Central memory CD4-positive, alpha-beta T cell (primary cell): ENCODE data around the gene NPEPL1.
"Not testable (repeated sequence)": the region's sequence is repeated elsewhere in the genome, so short reads cannot be mapped to it uniquely, and the experiment has no call there.

ENCODE experiments used
- DNase-seq: peaks from one replicate; pipeline ENCODE4 v3.0.0; 2022

NPEPL1 gene

GRCh38 chr20:58744836-58745235, 52.2 kb downstream of the NPEPL1 start:
- no peak for DNase-seq

- DNase-seq = no peak
These were observed 52.8 kb downstream of the NPEPL1 start for GRCh38 chr20:58745391-58745790.

- DNase-seq = no peak
These were observed 54.0 kb downstream of the NPEPL1 start for GRCh38 chr20:58746620-58747019.

GRCh38 chr20:58747211-58747610, 54.6 kb downstream of the NPEPL1 start:
- DNase-seq = no peak

- DNase-seq = no peak
These were observed 56.0 kb downstream of the NPEPL1 start for GRCh38 chr20:58748618-58749017.

- DNase-seq = no peak
These were observed 56.6 kb downstream of the NPEPL1 start for GRCh38 chr20:58749098-58749769.

- DNase-seq = no peak
These were observed 57.4 kb downstream of the NPEPL1 start for GRCh38 chr20:58749979-58750378.

GRCh38 chr20:58750706-58751105, 58.1 kb downstream of the NPEPL1 start:
- DNase-seq = not testable (repeated sequence)

GRCh38 chr20:58751979-58752378, 59.4 kb downstream of the NPEPL1 start:
- no peak for DNase-seq

- no peak for DNase-seq
These were observed 60.0 kb downstream of the NPEPL1 start for GRCh38 chr20:58752565-58752964.

- DNase-seq = no peak
These were observed 60.8 kb downstream of the NPEPL1 start for GRCh38 chr20:58753267-58753921.

GRCh38 chr20:58753922-58754551, 61.4 kb downstream of the NPEPL1 start:
- no peak for DNase-seq

- DNase-seq = no peak
These were observed 62.0 kb downstream of the NPEPL1 start for GRCh38 chr20:58754584-58754983.

- no peak for DNase-seq
These were observed 62.6 kb downstream of the NPEPL1 start for GRCh38 chr20:58755062-58755697.

GRCh38 chr20:58755766-58756449, 63.3 kb downstream of the NPEPL1 start:
- DNase-seq = no peak

- no peak for DNase-seq
These were observed 63.8 kb downstream of the NPEPL1 start for GRCh38 chr20:58756450-58756775.

- DNase-seq = not testable (repeated sequence)
These were observed 65.0 kb downstream of the NPEPL1 start for GRCh38 chr20:58757647-58758046.

- DNase-seq = no peak
These were observed 67.3 kb downstream of the NPEPL1 start for GRCh38 chr20:58759947-58760346.

GRCh38 chr20:58760856-58761255, 68.3 kb downstream of the NPEPL1 start:
- DNase-seq = no peak

- DNase-seq = no peak
These were observed 69.5 kb downstream of the NPEPL1 start for GRCh38 chr20:58762120-58762519.

- no peak for DNase-seq
These were observed 70.5 kb downstream of the NPEPL1 start for GRCh38 chr20:58763076-58763475.
